IPS DF 6.9 (cell line): ENCODE data around the gene IFIT3.

ENCODE experiments used
- DNase-seq: peaks from one replicate; pipeline ENCODE4 v3.0.0-alpha.2; 2013; ENCODE audit warnings: low read depth, low spot score
- H3K27ac ChIP-seq: one replicate; pipeline ENCODE4 v1.5.1; 2013; ENCODE audit warnings: low read length, control low read depth
- H3K27me3 ChIP-seq: 2 replicates; pipeline ENCODE4 v1.6.1; 2013; ENCODE audit warnings: mild to moderate bottlenecking, low read length; ENCODE audit not compliant: control insufficient read depth, insufficient read depth
- H3K36me3 ChIP-seq: 2 replicates; pipeline ENCODE4 v1.6.1; 2013; ENCODE audit warnings: low read length; ENCODE audit not compliant: control insufficient read depth, insufficient read depth
- H3K4me1 ChIP-seq: 2 replicates; pipeline ENCODE4 v1.6.1; 2013; ENCODE audit warnings: low read length; ENCODE audit not compliant: control insufficient read depth, insufficient read depth
- H3K4me3 ChIP-seq: 2 replicates; pipeline ENCODE4 v1.5.1; 2013; ENCODE audit warnings: mild to moderate bottlenecking, low read length
- H3K9me3 ChIP-seq: 2 replicates; pipeline ENCODE4 v1.6.1; 2013; ENCODE audit warnings: low read length, inconsistent platforms; ENCODE audit not compliant: control insufficient read depth, insufficient read depth
- WGBS: extraction: QIAGEN DNeasy Blood & Tissue Kit; methylation state at CpG from one replicate; pipeline ENCODE4 v1.1.7; 2013; ENCODE audit warnings: mixed read lengths, missing lambda C conversion rate; ENCODE audit not compliant: insufficient read length, insufficient coverage; 5-methylcytosine and 5-hydroxymethylcytosine counted together

The IFIT3 gene

DNA sequence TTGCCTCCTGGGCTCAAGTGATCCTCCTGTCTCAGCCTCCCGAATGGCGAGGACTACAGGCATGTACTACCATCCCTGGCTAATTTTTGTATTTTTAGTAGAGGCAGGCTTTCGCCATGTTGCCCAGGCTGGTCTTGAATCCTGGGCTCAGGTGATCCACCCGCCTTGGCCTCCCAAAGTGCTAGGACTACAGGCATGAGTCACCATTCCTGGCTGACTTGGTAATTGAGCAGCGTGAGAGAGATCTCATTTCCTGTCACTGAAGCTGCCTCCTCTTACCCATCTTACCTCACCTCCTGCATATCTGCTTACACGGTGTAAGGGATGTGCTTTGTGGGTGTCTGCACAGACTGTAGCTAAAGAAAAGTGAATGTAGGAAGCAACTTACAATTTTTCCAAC is 9.7 kb downstream of the IFIT3 start:
- H3K4me1 ChIP-seq = peaks cover 3% of the 10 kb centered on the region
- no peaks in the 10 kb centered on the region for H3K9me3 ChIP-seq
- H3K4me3 ChIP-seq = no peak overlapping the region
- no peak for DNase-seq
- WGBS = no CpG with 5 or more reads among the region's 6 CpGs
- no peak overlapping the region for H3K27ac ChIP-seq
- H3K36me3 ChIP-seq = no peaks in the 10 kb centered on the region
- no peaks in the 10 kb centered on the region for H3K27me3 ChIP-seq

DNA sequence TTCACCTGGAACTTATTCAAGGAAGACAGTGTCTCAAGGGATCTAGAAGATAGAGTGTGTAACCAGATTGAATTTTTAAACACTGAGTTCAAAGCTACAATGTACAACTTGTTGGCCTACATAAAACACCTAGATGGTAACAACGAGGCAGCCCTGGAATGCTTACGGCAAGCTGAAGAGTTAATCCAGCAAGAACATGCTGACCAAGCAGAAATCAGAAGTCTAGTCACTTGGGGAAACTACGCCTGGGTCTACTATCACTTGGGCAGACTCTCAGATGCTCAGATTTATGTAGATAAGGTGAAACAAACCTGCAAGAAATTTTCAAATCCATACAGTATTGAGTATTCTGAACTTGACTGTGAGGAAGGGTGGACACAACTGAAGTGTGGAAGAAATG is 10.9 kb downstream of the IFIT3 start:
- WGBS = no CpG with 5 or more reads among the region's 3 CpGs
- Histone ChIP-seq H3K9me3 (no peaks in the 10 kb centered on the region), H3K36me3 (no peaks in the 10 kb centered on the region), H3K27ac (no peak overlapping the region), H3K4me1 (no peaks in the 10 kb centered on the region; the same call in none of the 2 replicates), H3K27me3 (no peaks in the 10 kb centered on the region), H3K4me3 (no peak overlapping the region)
- no peak for DNase-seq

DNA sequence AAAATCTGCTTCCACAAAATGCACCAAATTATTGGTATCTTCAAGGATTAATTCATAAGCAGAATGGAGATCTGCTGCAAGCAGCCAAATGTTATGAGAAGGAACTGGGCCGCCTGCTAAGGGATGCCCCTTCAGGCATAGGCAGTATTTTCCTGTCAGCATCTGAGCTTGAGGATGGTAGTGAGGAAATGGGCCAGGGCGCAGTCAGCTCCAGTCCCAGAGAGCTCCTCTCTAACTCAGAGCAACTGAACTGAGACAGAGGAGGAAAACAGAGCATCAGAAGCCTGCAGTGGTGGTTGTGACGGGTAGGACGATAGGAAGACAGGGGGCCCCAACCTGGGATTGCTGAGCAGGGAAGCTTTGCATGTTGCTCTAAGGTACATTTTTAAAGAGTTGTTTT is 12.1 kb downstream of the IFIT3 start:
- H3K4me3 ChIP-seq = no peak overlapping the region
- no CpG with 5 or more reads among the region's 4 CpGs for WGBS
- no peaks in the 10 kb centered on the region; the same call in 1 of the 2 replicates for H3K4me1 ChIP-seq
- no peaks in the 10 kb centered on the region for H3K36me3 ChIP-seq
- H3K27me3 ChIP-seq = no peaks in the 10 kb centered on the region
- no peaks in the 10 kb centered on the region for H3K9me3 ChIP-seq
- no peak overlapping the region for H3K27ac ChIP-seq
- DNase-seq = no peak

DNA sequence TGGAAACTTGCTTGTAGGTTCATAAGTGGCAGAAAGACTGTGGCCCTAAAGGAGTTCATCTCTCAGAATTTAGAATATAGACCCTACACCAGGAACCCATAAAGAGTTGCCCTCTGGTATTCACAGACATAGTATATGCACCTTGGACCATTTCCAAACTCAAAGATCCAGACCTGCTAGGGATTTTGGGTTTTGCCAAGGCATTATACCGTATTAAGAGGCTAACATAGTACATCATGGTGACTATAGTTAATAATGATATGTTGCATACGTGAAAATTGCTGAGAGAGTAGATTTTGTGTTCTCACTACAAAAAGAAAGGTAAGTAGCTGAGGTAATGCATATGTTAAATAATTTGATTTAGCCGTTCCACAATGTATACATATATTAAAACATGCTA is 13.9 kb downstream of the IFIT3 start:
- no CpG with 5 or more reads among the region's 3 CpGs for WGBS
- Histone ChIP-seq H3K27ac (no peak overlapping the region), H3K27me3 (no peaks in the 10 kb centered on the region)

DNA sequence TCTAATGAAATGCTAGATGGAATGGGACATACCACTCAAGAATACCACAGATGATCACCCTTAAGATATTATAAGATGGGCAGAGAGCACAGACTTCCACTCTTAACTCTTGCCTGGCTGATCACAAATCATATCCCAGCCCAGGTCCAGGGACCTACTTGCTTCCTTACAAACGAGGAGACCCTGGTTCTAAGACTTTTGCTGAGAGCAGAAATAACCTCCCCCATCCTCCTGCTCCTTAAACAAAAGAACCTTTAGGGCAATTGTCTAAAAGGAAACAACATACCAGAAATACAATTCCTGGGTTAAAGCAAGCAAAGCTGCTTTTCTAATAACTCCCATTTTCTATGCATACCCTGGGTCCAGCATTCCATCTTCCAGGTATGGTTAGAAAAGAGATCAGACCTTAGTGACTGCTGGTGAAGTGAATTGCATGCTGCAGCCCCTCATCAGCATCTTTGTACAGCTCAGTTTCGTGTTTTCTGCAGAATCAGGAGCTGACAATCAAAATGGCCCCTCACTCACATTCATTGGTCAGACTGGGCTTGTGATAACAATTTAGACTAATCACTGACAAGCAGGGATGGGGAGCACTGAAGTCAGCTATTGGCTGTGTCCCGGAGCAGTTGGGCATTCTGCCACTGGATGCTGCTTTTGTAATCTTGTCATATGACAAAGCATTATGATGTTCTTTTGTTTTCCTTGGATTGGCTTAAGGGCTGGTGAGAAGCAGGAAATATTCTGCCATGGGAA is 14.6 kb downstream of the IFIT3 start:
- H3K4me3 ChIP-seq = no peak overlapping the region
- H3K27ac ChIP-seq = no peak overlapping the region
- H3K9me3 ChIP-seq = no peaks in the 10 kb centered on the region
- no peaks in the 10 kb centered on the region for H3K36me3 ChIP-seq
- DNase-seq = no peak
- H3K27me3 ChIP-seq = no peaks in the 10 kb centered on the region
- no CpG with 5 or more reads among the region's 3 CpGs for WGBS
- peaks cover 2% of the 10 kb centered on the region for H3K4me1 ChIP-seq

More for the DNA sequence above, 13.9 kb downstream of the IFIT3 start:
- Histone ChIP-seq H3K9me3 (no peaks in the 10 kb centered on the region), H3K36me3 (no peaks in the 10 kb centered on the region), H3K4me3 (no peak overlapping the region), H3K4me1 (no peaks in the 10 kb centered on the region; the same call in 1 of the 2 replicates)
- DNase-seq = no peak

DNA sequence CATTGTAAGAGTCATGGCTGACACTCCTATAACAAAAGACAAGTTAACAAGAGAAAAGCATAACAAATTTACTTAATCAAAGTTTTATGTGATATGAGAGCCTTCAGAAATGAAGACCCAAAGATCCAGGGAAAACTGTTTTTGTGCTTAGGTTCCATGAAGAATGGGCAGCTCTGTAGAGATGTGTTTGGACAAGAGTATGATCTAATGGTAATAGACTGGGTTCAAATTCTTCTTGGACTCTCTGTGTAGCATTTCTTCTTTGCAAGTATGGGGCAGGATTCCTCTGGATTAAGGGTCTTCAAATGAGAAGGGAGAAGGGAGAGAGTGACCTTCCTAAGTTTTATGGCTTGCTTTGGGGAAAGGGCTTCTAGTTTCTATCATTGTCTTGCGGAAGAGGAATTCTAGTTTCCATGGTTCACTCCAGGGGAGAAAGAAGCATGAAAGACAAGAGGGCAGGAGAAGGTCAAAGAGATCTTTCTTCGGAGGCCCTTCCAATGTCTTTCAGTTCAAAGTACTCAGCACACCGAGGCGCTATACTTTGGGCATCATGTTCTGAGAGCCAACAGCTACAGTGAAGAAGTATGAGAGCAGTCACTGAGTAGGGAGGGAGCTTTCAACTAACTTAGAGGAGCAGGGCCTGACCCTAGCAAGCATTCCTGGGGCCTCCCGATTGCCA is 15.4 kb downstream of the IFIT3 start:
- H3K27ac ChIP-seq = no peak overlapping the region
- no CpG with 5 or more reads among the region's 5 CpGs for WGBS
- DNase-seq = no peak

DNA sequence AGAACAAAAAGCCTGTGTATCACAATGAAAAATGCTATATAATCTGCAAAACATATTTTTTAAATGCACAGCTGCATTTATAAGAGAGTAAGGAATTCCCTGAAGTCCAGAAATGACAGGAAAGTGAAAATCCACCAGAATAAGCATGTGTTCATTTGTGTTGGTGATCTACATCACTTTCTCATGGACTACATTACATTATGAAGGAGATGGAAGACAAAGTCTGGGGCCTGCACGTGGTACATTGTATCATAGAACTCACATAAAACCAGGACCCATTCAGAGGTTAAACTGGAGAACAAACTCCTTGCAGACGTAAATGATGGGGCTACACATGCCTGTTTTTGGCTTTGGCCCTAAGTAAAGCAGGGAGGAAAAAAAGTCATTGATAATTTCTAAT is 16.4 kb downstream of the IFIT3 start:
- H3K27me3 ChIP-seq = no peaks in the 10 kb centered on the region
- peaks cover 5% of the 10 kb centered on the region for H3K4me1 ChIP-seq
- no peak overlapping the region for H3K27ac ChIP-seq
- H3K4me3 ChIP-seq = no peak overlapping the region
- no CpG with 5 or more reads among the region's 2 CpGs for WGBS
- no peaks in the 10 kb centered on the region for H3K36me3 ChIP-seq
- no peaks in the 10 kb centered on the region for H3K9me3 ChIP-seq
- no peak for DNase-seq

More for the DNA sequence above, 15.4 kb downstream of the IFIT3 start:
- Histone ChIP-seq H3K4me3 (no peak overlapping the region), H3K9me3 (no peaks in the 10 kb centered on the region), H3K4me1 (peaks cover 3% of the 10 kb centered on the region), H3K27me3 (no peaks in the 10 kb centered on the region), H3K36me3 (no peaks in the 10 kb centered on the region)

DNA sequence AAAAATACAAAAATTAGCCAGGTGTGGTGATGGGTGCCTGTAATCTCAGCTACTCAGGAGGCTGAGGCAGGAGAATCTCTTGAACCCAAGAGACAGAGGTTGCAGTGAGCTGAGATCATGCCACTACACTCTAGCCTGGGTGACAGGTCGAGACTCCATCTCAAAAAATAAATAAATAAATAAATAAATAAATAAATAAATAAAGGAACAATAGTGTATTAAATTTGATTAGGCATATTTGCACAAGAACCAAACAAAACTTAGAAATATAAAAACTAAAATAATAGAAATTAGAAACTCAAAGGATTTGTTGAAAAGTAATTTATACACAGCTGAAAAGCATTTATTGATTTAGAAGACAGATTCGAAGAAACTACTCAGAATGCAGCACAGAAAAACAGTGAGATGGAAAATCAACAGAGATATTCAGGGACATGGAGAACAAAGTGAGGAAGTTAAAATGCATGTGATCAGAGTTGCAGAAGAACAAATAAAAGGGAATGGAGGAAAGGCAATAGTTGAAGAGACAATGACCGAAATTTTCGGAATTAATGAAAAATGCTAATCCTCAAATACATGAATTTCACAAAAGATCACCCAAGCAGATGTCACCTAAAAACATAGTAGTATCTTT is 17.7 kb downstream of the IFIT3 start:
- no peaks in the 10 kb centered on the region for H3K9me3 ChIP-seq
- H3K27me3 ChIP-seq = no peaks in the 10 kb centered on the region
- H3K4me1 ChIP-seq = peaks cover 5% of the 10 kb centered on the region; the same call in 1 of the 2 replicates
- no CpG with 5 or more reads among the region's 4 CpGs for WGBS
- H3K36me3 ChIP-seq = no peaks in the 10 kb centered on the region
- H3K27ac ChIP-seq = no peak overlapping the region
- no peak for DNase-seq
- no peak overlapping the region for H3K4me3 ChIP-seq

DNA sequence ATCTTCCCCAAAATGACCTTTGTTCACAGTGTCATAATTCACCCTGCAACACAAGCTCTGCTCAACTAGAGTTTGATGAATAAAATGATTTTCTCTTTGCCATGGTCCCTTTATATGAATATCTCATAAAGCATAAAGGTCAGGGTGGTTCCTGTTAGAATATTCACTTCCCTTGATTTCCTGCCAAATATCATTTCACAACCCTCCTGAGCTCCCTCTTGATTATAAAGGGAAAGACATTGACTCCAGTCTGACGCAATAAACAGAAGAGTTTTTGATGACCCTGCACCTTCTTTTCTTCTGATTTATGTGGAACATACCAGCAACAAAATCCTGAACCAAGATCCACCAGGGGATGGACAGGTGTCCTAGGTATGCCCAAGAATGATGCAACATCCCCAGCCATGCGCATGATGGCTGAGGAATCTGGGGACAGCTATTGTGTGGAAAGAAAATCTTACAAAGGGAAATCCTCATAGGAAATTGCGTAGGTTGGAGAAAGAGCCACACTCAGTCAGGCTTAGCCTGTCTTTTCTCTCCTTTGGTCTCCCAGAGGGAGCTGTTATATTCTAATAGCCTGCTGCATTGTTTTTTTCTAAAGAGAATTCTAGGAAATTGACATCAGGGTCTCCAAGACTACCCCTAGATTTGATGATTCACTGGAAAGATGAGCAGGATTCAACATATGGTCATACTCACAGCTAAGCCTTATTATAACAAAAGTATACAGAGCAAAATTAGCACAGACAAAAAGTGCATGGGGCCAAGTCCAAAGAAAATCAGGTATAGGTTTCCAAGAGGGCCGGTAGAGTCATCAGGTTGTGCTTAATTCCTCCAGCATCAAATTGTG is 18.8 kb downstream of the IFIT3 start:
- Histone ChIP-seq H3K36me3 (no peaks in the 10 kb centered on the region), H3K27ac (no peak overlapping the region), H3K27me3 (no peaks in the 10 kb centered on the region), H3K9me3 (no peaks in the 10 kb centered on the region), H3K4me1 (peaks cover 5% of the 10 kb centered on the region; the same call in 1 of the 2 replicates), H3K4me3 (no peak overlapping the region)
- no peak for DNase-seq
- no CpG with 5 or more reads among the region's 4 CpGs for WGBS
